Astrocyte (in vitro differentiated cells and primary cell): ENCODE results near the gene INKA2.

ENCODE experiments used
- CTCF ChIP-seq: IDR thresholded peaks from 2 replicates; pipeline ENCODE4 v1.5.1; 2011; ENCODE audit warnings: low read depth, mild to moderate bottlenecking, inconsistent platforms, low read length, moderate library complexity; ENCODE audit not compliant: insufficient read depth
- EZH2 ChIP-seq: IDR thresholded peaks from 2 replicates; pipeline ENCODE4 v1.6.1; 2012; ENCODE audit warnings: mild to moderate bottlenecking, low read length, inconsistent platforms; ENCODE audit not compliant: insufficient read depth

GRCh38 chr1:111769517-111770146 lies 30.4 kb upstream of the INKA2 start:
- no peak for TF ChIP-seq EZH2
- peak; percentile 93 for TF ChIP-seq CTCF
